Parathyroid adenoma (tissue), 2 donors: Measurements from ENCODE around the gene RPS6KA5.

Source experiments
- H2AFZ ChIP-seq: fragments of 300-600 bp; sonication (generic); one replicate; pipeline ENCODE4 v1.7.0; 2017; ENCODE audit warnings: antibody characterized with exemption, mild to moderate bottlenecking
- H3K27ac ChIP-seq: fragments of 300-600 bp; sonication (generic); one replicate; pipeline ENCODE4 v1.7.0; 2017
- H3K27me3 ChIP-seq: fragments of 300-600 bp; sonication (generic); one replicate; pipeline ENCODE4 v1.7.0; 2017; ENCODE audit warnings: low read length; ENCODE audit not compliant: control insufficient read depth, insufficient read depth
- H3K36me3 ChIP-seq: fragments of 300-600 bp; sonication (generic); one replicate; pipeline ENCODE4 v1.7.0; 2017; ENCODE audit warnings: low read length; ENCODE audit not compliant: control insufficient read depth, insufficient read depth
- H3K4me1 ChIP-seq: fragments of 300-600 bp; sonication (generic); one replicate; pipeline ENCODE4 v1.7.0; 2017; ENCODE audit warnings: control low read depth
- H3K4me2 ChIP-seq: fragments of 300-600 bp; sonication (generic); one replicate; pipeline ENCODE4 v1.7.0; 2017; ENCODE audit warnings: low read length
- H3K4me3 ChIP-seq: fragments of 300-600 bp; sonication (generic); one replicate; pipeline ENCODE4 v1.7.0; 2017; ENCODE audit warnings: low read depth, low read length
- H3K79me2 ChIP-seq: fragments of 300-600 bp; sonication (generic); one replicate; pipeline ENCODE4 v1.7.0; 2017; ENCODE audit warnings: control low read depth
- H3K9ac ChIP-seq: fragments of 300-600 bp; sonication (generic); one replicate; pipeline ENCODE4 v1.7.0; 2017; ENCODE audit warnings: mild to moderate bottlenecking
- H3K9me3 ChIP-seq: fragments of 300-600 bp; sonication (generic); one replicate; pipeline ENCODE4 v1.7.0; 2017; ENCODE audit warnings: low read length; ENCODE audit not compliant: control insufficient read depth
- TF ChIP-seq, protein P1 (sequence below): fragments of 300-600 bp; sonication (generic); IDR thresholded peaks from one replicate; pipeline ENCODE4 v1.7.0; 2017; ENCODE audit warnings: antibody characterized with exemption, mild to moderate bottlenecking
- donor health status: primary hyperparathyroidism.

Gene RPS6KA5

DNA sequence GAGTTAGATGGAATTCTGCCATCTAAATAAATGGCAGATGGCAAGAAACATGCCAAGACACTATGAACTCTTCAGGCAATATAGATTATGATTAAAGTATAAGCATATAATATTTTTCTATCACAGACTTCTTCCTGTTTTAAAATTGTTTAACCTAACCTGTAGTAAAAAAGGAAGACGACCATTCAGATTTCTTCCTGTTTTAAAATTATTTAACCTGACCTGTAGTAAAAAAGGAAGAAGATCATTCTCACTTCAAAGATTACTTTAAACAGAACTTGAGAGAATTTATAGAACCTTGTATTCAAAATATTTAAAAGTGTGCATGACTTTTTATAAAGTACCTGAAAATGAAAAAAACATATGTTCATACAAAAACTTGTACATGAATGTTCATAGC is 63.5 kb downstream of the RPS6KA5 start:
- Histone ChIP-seq H3K79me2 (no peaks in the 10 kb centered on the region), H3K4me2 (no peak overlapping the region), H2AFZ (no peak overlapping the region), H3K27me3 (no peaks in the 10 kb centered on the region), H3K9me3 (no peaks in the 10 kb centered on the region), H3K4me1 (no peaks in the 10 kb centered on the region), H3K27ac (no peak overlapping the region), H3K9ac (no peak overlapping the region), H3K36me3 (no peaks in the 10 kb centered on the region), H3K4me3 (no peak overlapping the region)
- TF ChIP-seq, protein P1, sequence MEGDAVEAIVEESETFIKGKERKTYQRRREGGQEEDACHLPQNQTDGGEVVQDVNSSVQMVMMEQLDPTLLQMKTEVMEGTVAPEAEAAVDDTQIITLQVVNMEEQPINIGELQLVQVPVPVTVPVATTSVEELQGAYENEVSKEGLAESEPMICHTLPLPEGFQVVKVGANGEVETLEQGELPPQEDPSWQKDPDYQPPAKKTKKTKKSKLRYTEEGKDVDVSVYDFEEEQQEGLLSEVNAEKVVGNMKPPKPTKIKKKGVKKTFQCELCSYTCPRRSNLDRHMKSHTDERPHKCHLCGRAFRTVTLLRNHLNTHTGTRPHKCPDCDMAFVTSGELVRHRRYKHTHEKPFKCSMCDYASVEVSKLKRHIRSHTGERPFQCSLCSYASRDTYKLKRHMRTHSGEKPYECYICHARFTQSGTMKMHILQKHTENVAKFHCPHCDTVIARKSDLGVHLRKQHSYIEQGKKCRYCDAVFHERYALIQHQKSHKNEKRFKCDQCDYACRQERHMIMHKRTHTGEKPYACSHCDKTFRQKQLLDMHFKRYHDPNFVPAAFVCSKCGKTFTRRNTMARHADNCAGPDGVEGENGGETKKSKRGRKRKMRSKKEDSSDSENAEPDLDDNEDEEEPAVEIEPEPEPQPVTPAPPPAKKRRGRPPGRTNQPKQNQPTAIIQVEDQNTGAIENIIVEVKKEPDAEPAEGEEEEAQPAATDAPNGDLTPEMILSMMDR = no peak

DNA sequence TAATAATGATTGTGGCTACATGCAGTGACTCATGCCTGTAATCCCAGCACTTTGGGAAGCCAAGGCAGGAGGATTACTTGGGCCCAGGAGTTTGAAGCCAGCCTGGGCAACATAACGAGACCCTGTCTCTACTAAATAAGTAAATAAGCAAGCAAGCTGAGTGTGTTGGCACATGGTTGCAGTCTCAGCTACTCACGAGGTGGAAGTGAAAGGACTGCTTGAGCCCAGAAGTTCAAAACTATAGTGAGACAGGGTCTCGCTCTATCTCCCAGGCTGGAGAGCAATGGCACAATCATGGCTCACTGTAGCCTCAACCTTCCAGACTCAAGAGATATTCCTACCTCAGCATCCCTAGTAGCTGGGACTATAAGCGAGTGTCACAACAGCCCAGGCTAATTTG is 64.7 kb downstream of the RPS6KA5 start:
- Histone ChIP-seq H3K4me3 (no peak overlapping the region), H3K27ac (no peak overlapping the region), H3K9me3 (no peaks in the 10 kb centered on the region), H3K4me2 (no peak overlapping the region), H3K27me3 (no peaks in the 10 kb centered on the region), H3K9ac (no peak overlapping the region), H3K4me1 (no peaks in the 10 kb centered on the region), H2AFZ (no peak overlapping the region), H3K79me2 (no peaks in the 10 kb centered on the region), H3K36me3 (no peaks in the 10 kb centered on the region)
- TF ChIP-seq, protein P1 = no peak

DNA sequence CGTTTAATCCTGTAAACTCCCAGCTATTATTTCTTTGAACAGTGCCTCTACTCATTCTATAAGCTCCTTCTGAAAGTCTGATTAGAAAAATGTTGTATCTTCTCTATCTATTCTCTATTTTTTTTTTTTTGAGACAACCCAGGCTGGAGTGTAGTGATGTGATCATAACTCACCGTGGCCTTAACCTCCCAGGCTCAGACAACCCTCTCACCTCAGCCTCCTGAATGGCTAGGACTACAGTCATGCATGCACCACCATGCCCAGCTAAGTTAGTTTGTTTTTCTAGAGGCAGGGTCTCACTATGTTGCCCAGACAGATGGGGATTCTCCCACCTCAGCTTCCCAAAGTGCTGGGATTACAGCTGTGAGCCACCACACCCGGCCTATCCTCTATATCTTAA is 66.6 kb downstream of the RPS6KA5 start:
- no peak overlapping the region for H2AFZ ChIP-seq
- no peaks in the 10 kb centered on the region for H3K9me3 ChIP-seq
- H3K36me3 ChIP-seq = no peaks in the 10 kb centered on the region
- no peak overlapping the region for H3K9ac ChIP-seq
- no peak overlapping the region for H3K27ac ChIP-seq
- no peaks in the 10 kb centered on the region for H3K27me3 ChIP-seq
- H3K4me3 ChIP-seq = no peak overlapping the region
- no peaks in the 10 kb centered on the region for H3K79me2 ChIP-seq
- TF ChIP-seq, protein P1 = no peak
- no peak overlapping the region for H3K4me2 ChIP-seq
- H3K4me1 ChIP-seq = no peaks in the 10 kb centered on the region

DNA sequence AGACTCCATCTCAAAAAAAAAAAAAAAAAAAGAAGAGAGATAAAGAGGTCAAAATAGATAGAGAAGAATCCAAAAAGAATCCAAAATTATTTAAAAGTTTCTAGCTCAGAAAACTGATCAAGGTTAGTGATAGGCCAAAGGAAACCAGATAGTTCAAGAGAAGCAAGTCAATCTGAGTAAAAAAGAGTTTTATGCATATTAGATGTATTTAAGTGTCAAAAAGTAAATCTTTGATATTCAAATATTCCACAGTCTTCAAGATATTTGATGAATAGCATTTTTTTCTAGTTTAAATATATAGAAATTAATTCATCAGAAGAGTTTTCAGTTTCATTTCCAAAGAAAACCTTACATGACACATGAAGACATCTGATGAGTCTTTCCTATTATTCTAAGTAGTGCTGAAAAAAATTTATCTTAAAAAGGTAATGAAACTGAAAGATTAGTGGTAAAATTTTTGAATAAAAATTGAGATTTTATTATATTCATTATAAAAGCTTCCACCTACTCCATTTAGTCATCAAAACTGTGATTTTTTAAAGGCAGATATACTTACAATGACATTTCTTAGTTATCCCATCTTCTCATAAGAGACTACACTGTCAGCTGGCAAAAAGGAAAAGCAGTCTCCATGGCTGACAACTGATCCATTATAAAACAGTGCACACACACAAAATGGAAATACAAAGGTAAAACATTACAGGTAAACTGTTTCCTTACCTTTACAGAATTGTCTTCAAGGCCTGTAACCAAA is 68.6 kb downstream of the RPS6KA5 start:
- TF ChIP-seq, protein P1 = no peak
- no peaks in the 10 kb centered on the region for H3K4me1 ChIP-seq

DNA sequence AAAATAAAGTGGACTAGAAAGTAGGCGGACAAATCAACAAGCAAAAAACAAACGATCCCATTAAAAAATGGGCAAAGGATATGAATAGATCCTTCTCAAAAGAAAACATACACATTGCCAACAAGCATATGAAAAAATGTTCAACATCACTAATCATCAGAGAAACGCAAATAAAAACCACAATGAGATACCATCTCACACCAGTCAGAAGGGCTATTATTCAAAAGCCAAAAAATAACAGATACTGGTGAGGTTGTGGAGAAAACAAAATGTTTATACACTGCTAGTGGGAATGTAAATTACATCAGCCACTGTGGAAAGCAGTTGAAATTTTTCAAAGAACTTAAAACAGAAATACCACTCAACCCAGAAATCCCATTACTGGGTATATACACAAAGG is 70.3 kb downstream of the RPS6KA5 start:
- Histone ChIP-seq H3K27ac (no peak overlapping the region), H3K4me2 (no peak overlapping the region), H3K9me3 (no peaks in the 10 kb centered on the region), H3K9ac (no peak overlapping the region), H3K36me3 (no peaks in the 10 kb centered on the region), H3K4me1 (no peaks in the 10 kb centered on the region), H3K27me3 (no peaks in the 10 kb centered on the region), H3K4me3 (no peak overlapping the region), H2AFZ (no peak overlapping the region), H3K79me2 (no peaks in the 10 kb centered on the region)
- TF ChIP-seq, protein P1 = no peak

More for the DNA sequence above, 68.6 kb downstream of the RPS6KA5 start:
- H3K79me2 ChIP-seq = no peaks in the 10 kb centered on the region
- H3K36me3 ChIP-seq = no peaks in the 10 kb centered on the region
- no peak overlapping the region for H3K27ac ChIP-seq
- H3K9ac ChIP-seq = no peak overlapping the region
- no peaks in the 10 kb centered on the region for H3K27me3 ChIP-seq
- H3K4me2 ChIP-seq = no peak overlapping the region
- no peaks in the 10 kb centered on the region for H3K9me3 ChIP-seq
- H2AFZ ChIP-seq = no peak overlapping the region
- H3K4me3 ChIP-seq = no peak overlapping the region
